DND-41 (cell line): Measurements from ENCODE around the gene CAMKMT.

Experiments used
- ATAC-seq: fragments of 200-7000 bp; cut with Tn5 transposase; 3 replicates; pipeline ENCODE4 v1.9.1; 2021; ENCODE audit warnings: low read depth; ENCODE audit not compliant: insufficient read depth
- DNase-seq: peaks from one replicate; pipeline ENCODE4 v3.0.0-alpha.2; 2020
- H2AFZ ChIP-seq: 2 replicates; pipeline ENCODE4 v1.6.0; 2012; ENCODE audit warnings: low read depth, low read length
- H3K27ac ChIP-seq: 2 replicates; pipeline ENCODE4 v1.5.1; 2012; ENCODE audit warnings: low read length, inconsistent platforms
- H3K27me3 ChIP-seq: fragments of 200-600 bp; sonication (generic); 2 replicates; pipeline ENCODE4 v1.6.0; 2012; ENCODE audit warnings: low read length, mild to moderate bottlenecking, inconsistent platforms; ENCODE audit not compliant: insufficient read depth, poor library complexity
- H3K36me3 ChIP-seq: 2 replicates; pipeline ENCODE4 v1.5.1; 2012; ENCODE audit warnings: low read length, inconsistent platforms; ENCODE audit not compliant: insufficient read depth
- H3K4me1 ChIP-seq: 2 replicates; pipeline ENCODE4 v1.5.1; 2012; ENCODE audit warnings: mild to moderate bottlenecking, low read length; ENCODE audit not compliant: insufficient read depth
- H3K4me2 ChIP-seq: 2 replicates; pipeline ENCODE4 v1.6.0; 2012; ENCODE audit warnings: mild to moderate bottlenecking, moderate library complexity, low read length, inconsistent platforms; ENCODE audit not compliant: insufficient read depth
- H3K4me3 ChIP-seq, 2 experiments: fragments of 200-600 bp in 1 of 2; shearing (Covaris generic) in 1 of 2; 2 replicates each; pipeline ENCODE4 v1.5.1; 2012 to 2016; ENCODE audit warnings: inconsistent platforms in 2 of 2, low read length in 2 of 2, mild to moderate bottlenecking in 2 of 2, low read depth in 1 of 2, moderate library complexity in 1 of 2
- H3K79me2 ChIP-seq: 2 replicates; pipeline ENCODE4 v1.6.0; 2012; ENCODE audit warnings: low read length, inconsistent platforms; ENCODE audit not compliant: insufficient read depth
- H3K9ac ChIP-seq: 2 replicates; pipeline ENCODE4 v1.6.0; 2012; ENCODE audit warnings: low read depth, mild to moderate bottlenecking, inconsistent platforms, low read length, moderate library complexity
- H3K9me3 ChIP-seq: 2 replicates; pipeline ENCODE4 v1.5.1; 2012; ENCODE audit warnings: low read length, moderate library complexity, mild to moderate bottlenecking, inconsistent platforms; ENCODE audit not compliant: insufficient read depth, severe bottlenecking
- H4K20me1 ChIP-seq: 2 replicates; pipeline ENCODE4 v1.6.0; 2012; ENCODE audit warnings: low read length; ENCODE audit not compliant: insufficient read depth
- CTCF ChIP-seq: IDR thresholded peaks from 2 replicates; pipeline ENCODE4 v1.5.1; 2012; ENCODE audit warnings: borderline replicate concordance, low read length, moderate library complexity, mild to moderate bottlenecking; ENCODE audit not compliant: poor library complexity, severe bottlenecking; ENCODE audit errors: extremely low read depth
- EZH2 ChIP-seq: IDR thresholded peaks from 3 replicates; pipeline ENCODE4 v1.6.1; 2012; ENCODE audit warnings: borderline replicate concordance, low read depth, mild to moderate bottlenecking, moderate library complexity, low read length, inconsistent platforms; ENCODE audit not compliant: severe bottlenecking

The CAMKMT gene

GRCh38 chr2:44819061-44819460, 457.3 kb downstream of the CAMKMT start:
- no peaks in the 10 kb centered on the region for H3K36me3 ChIP-seq
- no peaks in the 10 kb centered on the region for H3K27me3 ChIP-seq
- no peak for ATAC-seq
- no peaks in the 10 kb centered on the region for H3K4me1 ChIP-seq
- H3K4me2 ChIP-seq: no peak overlapping the region
- no peaks in the 10 kb centered on the region for H3K79me2 ChIP-seq
- no peak overlapping the region for H3K4me3 ChIP-seq
- H3K9me3 ChIP-seq: no peaks in the 10 kb centered on the region
- DNase-seq: no peak
- H2AFZ ChIP-seq: no peak overlapping the region
- H4K20me1 ChIP-seq: no peaks in the 10 kb centered on the region
- no peak overlapping the region for H3K9ac ChIP-seq
- no peak overlapping the region for H3K27ac ChIP-seq
- TF ChIP-seq EZH2: no peak
- TF ChIP-seq CTCF: no peak

DNA sequence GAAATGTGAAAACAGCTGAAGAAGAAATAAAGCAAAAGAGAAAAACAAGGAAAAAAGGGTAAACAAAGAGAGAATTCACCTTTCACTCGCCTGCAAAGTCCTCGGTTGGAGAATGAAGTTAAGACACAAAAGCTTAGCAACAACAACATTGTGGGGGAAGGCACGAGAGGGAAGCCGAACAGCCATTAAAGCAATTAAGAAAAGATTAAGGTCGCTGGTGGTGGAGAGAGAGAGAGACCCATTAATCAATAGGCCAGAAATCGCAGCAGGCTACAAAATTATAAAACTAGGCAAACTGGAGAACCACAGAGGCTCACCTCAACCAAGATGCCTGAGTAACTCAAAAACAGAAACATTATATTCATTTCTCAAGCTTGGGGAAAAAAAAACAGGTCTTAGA, 459.8 kb downstream of the CAMKMT start:
- no peak for DNase-seq
- Histone ChIP-seq H3K4me2 (no peak overlapping the region), H3K79me2 (no peaks in the 10 kb centered on the region), H2AFZ (no peak overlapping the region), H3K36me3 (no peaks in the 10 kb centered on the region), H3K27me3 (peaks cover 3% of the 10 kb centered on the region), H3K9ac (no peak overlapping the region), H3K27ac (no peak overlapping the region), H3K4me1 (no peaks in the 10 kb centered on the region), H3K4me3 (no peak overlapping the region), H4K20me1 (no peaks in the 10 kb centered on the region), H3K9me3 (no peaks in the 10 kb centered on the region)
- ATAC-seq: no peak
- TF ChIP-seq EZH2: no peak

DNA sequence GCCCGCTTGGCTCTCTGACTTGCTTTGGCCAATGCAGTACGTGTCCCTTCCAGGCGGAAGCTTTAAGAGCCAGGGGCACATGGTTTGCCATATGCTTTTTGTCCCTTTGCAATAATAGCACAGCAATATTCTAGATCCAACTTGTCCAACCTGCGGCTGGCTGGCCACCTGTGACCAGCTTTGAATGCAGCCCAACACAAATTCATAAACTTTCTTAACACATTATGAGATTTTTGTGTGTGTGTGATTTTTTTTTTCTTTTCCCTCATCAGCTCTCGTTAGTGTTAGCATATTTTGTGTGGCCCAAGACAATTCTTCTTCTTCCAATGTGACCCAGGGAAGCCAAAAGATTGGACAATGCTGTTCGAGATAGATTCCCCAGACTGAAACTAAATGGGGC, 460.4 kb downstream of the CAMKMT start:
- TF ChIP-seq EZH2 (no peak), CTCF (no peak)
- Histone ChIP-seq H3K36me3 (no peaks in the 10 kb centered on the region), H3K27me3 (peaks cover 3% of the 10 kb centered on the region), H3K79me2 (no peaks in the 10 kb centered on the region), H3K4me3 (no peak overlapping the region), H2AFZ (no peak overlapping the region), H3K4me1 (no peaks in the 10 kb centered on the region), H3K4me2 (no peak overlapping the region), H3K9ac (no peak overlapping the region), H3K27ac (no peak overlapping the region), H4K20me1 (no peaks in the 10 kb centered on the region), H3K9me3 (no peaks in the 10 kb centered on the region)
- no peak for ATAC-seq
- DNase-seq: no peak
